Measurements from ENCODE around the gene SIRPA.

GRCh38 chr20:1971893-1972586, 76.8 kb downstream of the SIRPA start:
- TF ChIP-seq CEBPB (IDR thresholded peaks at IDR 0.05) (no peak), FOXM1 (IDR thresholded peaks at IDR 0.05; ENCODE audit: borderline replicate concordance, low read depth) (no peak), YY1 (IDR thresholded peaks at IDR 0.05; ENCODE audit: low read depth) (no peak)
